Right lobe of liver (tissue), 6 donors: Measurements from ENCODE around the gene GALNT17. TPM values are rescaled to one million over a fixed set of nuclear protein-coding genes. Genes with fewer than 3 reads are reported as not detected.
"Not testable (repeated sequence)": the region's sequence is repeated elsewhere in the genome, so short reads cannot be mapped to it uniquely, and the experiment has no call there.

Experiments used
- ATAC-seq, 4 donors: fragments of 200-7000 bp; cut with Tn5 transposase; one replicate each; pipeline ENCODE4 v1.9.1; 2020; ENCODE audit warnings: mild to moderate bottlenecking in 4 of 4, moderate library complexity in 4 of 4
- DNase-seq, 3 donors: peaks; one replicate each; pipeline ENCODE4 v3.0.0-alpha.2; 2020
- H3K27ac ChIP-seq, 3 donors: fragments of 200-600 bp; one replicate each; pipeline ENCODE4 v1.8.0; 2022
- H3K27me3 ChIP-seq, 2 donors: fragments of 200-600 bp; one replicate each; pipeline ENCODE4 v1.8.0; 2022
- H3K36me3 ChIP-seq, 4 donors: fragments of 200-600 bp; sonication (generic) in 1 of 4; one replicate each; pipeline versions ENCODE4 v1.5.1 to v1.8.0; 2017 to 2022; ENCODE audit warnings: control low read depth in 1 of 4
- H3K4me1 ChIP-seq, 4 donors: fragments of 200-600 bp; sonication (generic) in 1 of 4; one replicate each; pipeline versions ENCODE4 v1.5.1 to v1.8.0; 2017 to 2022; ENCODE audit warnings: control low read depth in 1 of 4
- H3K4me3 ChIP-seq, 3 donors: fragments of 200-600 bp; one replicate each; pipeline ENCODE4 v1.8.0; 2022
- H3K9me3 ChIP-seq, 4 donors: fragments of 200-600 bp; sonication (generic) in 1 of 4; one replicate each; pipeline versions ENCODE4 v1.5.1 to v1.8.0; 2017 to 2022; ENCODE audit warnings: control low read depth in 1 of 4
- POLR2A ChIP-seq: fragments of 450-650 bp; IDR thresholded peaks from one replicate; pipeline ENCODE4 v1.6.1; 2017; ENCODE audit warnings: antibody characterized with exemption, mild to moderate bottlenecking
- WGBS: methylation state at CpG from one replicate; pipeline ENCODE4 v1.1.6; 2018; ENCODE audit warnings: low coverage, low lambda C conversion rate; ENCODE audit not compliant: insufficient coverage; ENCODE audit errors: missing lambda C conversion rate; 5-methylcytosine and 5-hydroxymethylcytosine counted together
- intact Hi-C, 2 donors: fragments of 100-400 bp; cut with DNase I; formaldehyde crosslinking; loops; one replicate each; pipeline versions ENCODE4 v1.11.2 to v1.14.1; 2022
- total RNA-seq, 6 experiments: library from RNA; depleted of rRNA in 2 of 6; stranded (reverse); fragments of >200 nt in 2 of 6; fragmentation: NEBNext Ultra II Directional in 3 of 6; extraction: Animal tissue kit (Norgen Biotek cat#: 25700) in 3 of 6; gene quantifications; one replicate each; pipeline versions ENCODE4 v1.1.0 to v1.2.4, GENCODE V29; 2016 to 2023
- TF ChIP-seq, protein P1 (sequence below), 4 donors: fragments of 200-600 bp in 3 of 4; fragments of 450-650 bp in 1 of 4; IDR thresholded peaks; one replicate each; pipeline versions ENCODE4 v1.5.1 to v1.8.0; 2016 to 2022; ENCODE audit warnings: antibody characterized with exemption in 4 of 4, mild to moderate bottlenecking in 2 of 4
- donor health status: DM: no; HTN: yes; CAD: no.
- donor health status: DM: no; HTN: no; CAD: no.
- donor health status: DM: no; HTN: no; CAD: no.
- donor health status: DM: no; HTN: yes; CAD: no.
- donor health status: DM: no; HTN: yes; CAD: no.

GALNT17 gene
- total RNA-seq, 6 experiments from 2014 or later, result 0.06 to 0.31 (median 0.10) TPM

DNA sequence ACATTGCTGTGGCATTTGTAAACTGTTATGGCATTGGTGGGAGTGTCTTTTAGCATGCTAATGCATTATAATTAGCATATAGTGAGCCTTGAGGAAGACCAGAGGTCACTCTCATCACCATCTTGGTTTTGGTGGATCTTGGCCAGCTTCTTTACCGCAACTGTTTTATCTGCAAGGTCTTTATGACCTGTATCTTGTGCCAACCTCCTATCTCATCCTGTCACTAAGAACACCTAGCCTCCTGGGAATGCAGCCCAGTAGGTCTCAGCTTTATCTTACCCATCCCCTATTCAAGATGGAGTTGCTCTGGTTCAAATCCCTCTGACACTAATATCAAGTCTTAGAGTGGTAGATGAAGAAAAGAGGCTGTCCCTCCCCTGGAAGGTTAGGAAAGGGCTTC lies 506.2 kb downstream of the GALNT17 start:
- WGBS, result 75% methylated on average over 1 of the region's 1 CpG
- ATAC-seq (no peak), DNase-seq (no peak)
- Histone ChIP-seq H3K27ac (no peak overlapping the region), H3K27me3 (no peaks in the 10 kb centered on the region), H3K36me3 (no peaks in the 10 kb centered on the region), H3K4me1 (no peaks in the 10 kb centered on the region), H3K4me3 (no peak overlapping the region), H3K9me3 (no peaks in the 10 kb centered on the region)
- intact Hi-C loops, result no loop called here
- no peak for TF ChIP-seq POLR2A
- TF ChIP-seq, protein P1, sequence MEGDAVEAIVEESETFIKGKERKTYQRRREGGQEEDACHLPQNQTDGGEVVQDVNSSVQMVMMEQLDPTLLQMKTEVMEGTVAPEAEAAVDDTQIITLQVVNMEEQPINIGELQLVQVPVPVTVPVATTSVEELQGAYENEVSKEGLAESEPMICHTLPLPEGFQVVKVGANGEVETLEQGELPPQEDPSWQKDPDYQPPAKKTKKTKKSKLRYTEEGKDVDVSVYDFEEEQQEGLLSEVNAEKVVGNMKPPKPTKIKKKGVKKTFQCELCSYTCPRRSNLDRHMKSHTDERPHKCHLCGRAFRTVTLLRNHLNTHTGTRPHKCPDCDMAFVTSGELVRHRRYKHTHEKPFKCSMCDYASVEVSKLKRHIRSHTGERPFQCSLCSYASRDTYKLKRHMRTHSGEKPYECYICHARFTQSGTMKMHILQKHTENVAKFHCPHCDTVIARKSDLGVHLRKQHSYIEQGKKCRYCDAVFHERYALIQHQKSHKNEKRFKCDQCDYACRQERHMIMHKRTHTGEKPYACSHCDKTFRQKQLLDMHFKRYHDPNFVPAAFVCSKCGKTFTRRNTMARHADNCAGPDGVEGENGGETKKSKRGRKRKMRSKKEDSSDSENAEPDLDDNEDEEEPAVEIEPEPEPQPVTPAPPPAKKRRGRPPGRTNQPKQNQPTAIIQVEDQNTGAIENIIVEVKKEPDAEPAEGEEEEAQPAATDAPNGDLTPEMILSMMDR (IDR thresholded peaks at IDR 0.05), result no peak

DNA sequence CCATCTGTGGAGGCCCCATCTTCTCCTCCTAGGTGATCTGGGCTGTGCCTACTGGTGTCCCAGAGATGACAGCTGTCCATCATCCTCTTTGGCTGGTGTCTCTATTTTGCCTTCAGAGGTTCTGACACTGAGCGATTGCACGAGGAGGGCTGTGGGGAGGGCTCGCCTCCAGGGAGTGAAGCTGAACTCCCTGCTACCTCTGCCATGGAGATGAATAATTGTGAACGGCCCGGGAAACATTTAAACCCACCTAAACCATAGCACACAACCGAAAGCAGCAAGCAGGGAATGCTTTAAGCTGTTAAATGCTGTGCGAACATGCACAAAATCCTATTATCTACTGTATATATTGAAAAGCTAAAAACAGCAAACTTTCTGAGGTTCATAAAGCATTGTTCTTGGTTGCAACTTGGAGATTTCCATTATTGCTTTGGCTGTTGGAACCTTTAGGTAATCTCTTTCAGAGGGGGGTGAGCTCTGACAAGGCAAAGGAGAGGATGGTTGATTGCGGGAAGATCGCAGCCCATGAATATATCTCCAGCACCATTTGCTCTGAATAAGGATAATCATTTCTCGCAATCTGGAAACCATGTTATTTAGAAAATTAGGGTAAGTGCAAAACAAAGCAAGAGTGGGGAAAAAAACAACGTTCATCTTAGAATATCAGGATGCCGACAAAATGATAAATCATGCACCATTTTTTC lies 507.6 kb downstream of the GALNT17 start:
- 70% methylated on average over 11 of the region's 12 CpGs for WGBS
- intact Hi-C loops, result no loop called here
- no peaks in the 10 kb centered on the region for H3K9me3 ChIP-seq
- DNase-seq, result no peak
- H3K27ac ChIP-seq, result no peak overlapping the region
- no peak for ATAC-seq
- H3K27me3 ChIP-seq, result no peaks in the 10 kb centered on the region
- no peak for TF ChIP-seq POLR2A
- TF ChIP-seq, protein P1 (IDR thresholded peaks at IDR 0.05), result no peak
- H3K36me3 ChIP-seq, result no peaks in the 10 kb centered on the region
- no peaks in the 10 kb centered on the region for H3K4me1 ChIP-seq
- H3K4me3 ChIP-seq, result no peak overlapping the region

DNA sequence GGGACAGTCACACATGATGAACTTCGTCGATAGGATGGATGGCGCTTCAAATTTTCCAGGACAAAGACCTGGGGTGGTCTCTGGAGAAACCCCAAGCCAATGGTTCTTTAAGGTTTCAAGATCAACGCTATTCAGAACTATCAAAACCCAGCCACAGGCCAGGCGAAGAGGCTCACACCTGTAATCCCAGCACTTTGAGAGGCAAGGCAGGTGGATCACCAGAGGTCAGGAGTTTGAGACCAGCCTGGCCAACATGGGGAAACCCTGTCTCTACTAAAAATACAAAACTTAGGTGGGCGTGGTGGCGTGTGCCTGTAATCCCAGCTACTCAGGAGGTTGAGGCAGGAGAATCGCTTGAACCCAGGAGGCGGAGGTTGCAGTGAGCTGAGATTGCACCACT lies 511.1 kb downstream of the GALNT17 start:
- intact Hi-C loops, ATAC-seq, H3K9me3 ChIP-seq, H3K36me3 ChIP-seq, H3K4me1 ChIP-seq, DNase-seq, H3K27ac ChIP-seq, H3K4me3 ChIP-seq, H3K27me3 ChIP-seq: not testable (repeated sequence)
- 71% methylated on average over 9 of the region's 9 CpGs for WGBS

DNA sequence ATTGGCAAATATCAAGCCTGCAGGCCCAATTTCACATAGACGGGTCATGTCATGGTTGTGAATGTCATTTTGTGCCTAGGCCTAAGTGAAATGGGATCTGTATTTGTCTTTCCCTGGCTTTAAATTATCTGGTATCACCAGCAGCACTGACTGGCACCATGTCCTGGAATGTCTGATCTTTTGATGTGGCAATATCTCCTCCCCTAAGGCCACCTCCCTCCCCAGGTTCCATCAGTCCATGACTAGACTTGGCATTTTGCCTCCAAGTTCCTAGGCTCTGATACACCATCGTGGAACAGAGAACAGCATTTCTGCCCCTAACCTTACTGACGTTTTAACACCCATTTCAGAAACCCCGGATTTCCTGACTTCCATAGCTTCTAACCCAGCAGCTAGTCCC lies 513.9 kb downstream of the GALNT17 start:
- Histone ChIP-seq H3K9me3 (peaks cover 0 to 7% (median 0%) of the 10 kb centered on the region in 4 donors), H3K4me1 (no peaks in the 10 kb centered on the region), H3K27me3 (no peaks in the 10 kb centered on the region), H3K36me3 (no peaks in the 10 kb centered on the region), H3K4me3 (no peak overlapping the region), H3K27ac (no peak overlapping the region)
- 64% methylated on average over 4 of the region's 4 CpGs for WGBS
- intact Hi-C loops, result no loop called here
- TF ChIP-seq POLR2A, result no peak
- TF ChIP-seq, protein P1 (IDR thresholded peaks at IDR 0.05), result no peak
- ATAC-seq, result no peak
- DNase-seq, result no peak

DNA sequence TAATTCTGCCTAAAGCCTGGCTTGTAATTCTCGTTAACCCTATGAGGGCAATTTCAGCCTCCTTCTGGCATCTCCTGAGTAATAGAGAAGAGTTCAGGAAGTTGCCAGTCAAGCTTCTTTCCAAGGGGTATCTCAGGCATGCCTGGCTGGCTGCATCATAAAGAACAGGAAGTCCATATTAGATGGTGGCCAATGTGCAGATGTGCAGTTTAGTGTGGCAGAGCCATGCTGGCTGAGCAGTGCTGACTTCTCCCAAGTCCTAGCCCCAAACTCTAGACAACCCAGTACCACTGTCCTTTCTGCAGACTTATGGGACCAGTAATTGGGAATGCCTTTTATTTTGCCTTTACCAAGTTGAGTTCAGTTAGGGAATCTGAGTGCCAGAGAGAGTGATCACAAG lies 517.9 kb downstream of the GALNT17 start:
- no peak for ATAC-seq
- 22% methylated on average over 1 of the region's 1 CpG for WGBS
- no peaks in the 10 kb centered on the region for H3K36me3 ChIP-seq
- TF ChIP-seq, protein P1 (IDR thresholded peaks at IDR 0.05), result no peak
- no peak for TF ChIP-seq POLR2A
- H3K9me3 ChIP-seq, result peaks cover 0 to 7% (median 0%) of the 10 kb centered on the region in 4 donors
- H3K4me3 ChIP-seq, result no peak overlapping the region
- intact Hi-C loops, result no loop called here
- H3K4me1 ChIP-seq, result no peaks in the 10 kb centered on the region
- no peak overlapping the region for H3K27ac ChIP-seq
- H3K27me3 ChIP-seq, result no peaks in the 10 kb centered on the region
- no peak for DNase-seq
